ENCODE data around the gene GRIP2.

Gene GRIP2

DNA sequence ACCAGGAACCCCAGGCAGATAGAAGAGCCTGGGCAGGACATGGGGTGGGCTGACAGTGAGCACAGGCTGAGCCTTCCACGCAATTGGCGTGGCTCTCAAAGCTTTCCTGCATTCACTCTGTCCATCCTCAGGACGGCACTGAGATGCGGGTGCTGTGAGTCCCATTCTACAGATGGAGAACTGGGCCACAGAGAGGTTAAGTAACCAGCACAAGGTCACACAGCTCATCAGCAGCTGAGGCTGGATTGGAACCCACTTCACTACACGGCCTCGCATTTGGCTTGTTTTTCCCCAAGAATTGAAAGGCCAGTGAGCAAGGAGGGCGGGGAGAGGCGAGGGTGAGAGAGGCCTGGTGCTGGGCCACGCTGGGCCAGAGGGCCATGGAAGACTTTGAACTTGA lies 36.0 kb upstream of the GRIP2 start:
- DNase-seq (ENCODE audit: insufficient read length, low spot score) (no peak), FAIRE-seq (no peak)
- TF ChIP-seq POLR2AphosphoS5 (IDR thresholded peaks at IDR 0.05; ENCODE audit: low read depth, low read length) = no peak
- no peak for TF ChIP-seq PAX5 (IDR thresholded peaks at IDR 0.05; ENCODE audit: insufficient read depth, low read length, severe bottlenecking)
- no peak for TF ChIP-seq POU2F2 (IDR thresholded peaks at IDR 0.05; ENCODE audit: low read depth, low read length)
- no peak for TF ChIP-seq SPI1 (IDR thresholded peaks at IDR 0.05; ENCODE audit: low read depth, low read length)
- TF ChIP-seq TAF1 (IDR thresholded peaks at IDR 0.05; ENCODE audit: low read depth, low read length) = no peak
- no peak for TF ChIP-seq POLR2A (IDR thresholded peaks at IDR 0.05; ENCODE audit: low read depth, low read length)

DNA sequence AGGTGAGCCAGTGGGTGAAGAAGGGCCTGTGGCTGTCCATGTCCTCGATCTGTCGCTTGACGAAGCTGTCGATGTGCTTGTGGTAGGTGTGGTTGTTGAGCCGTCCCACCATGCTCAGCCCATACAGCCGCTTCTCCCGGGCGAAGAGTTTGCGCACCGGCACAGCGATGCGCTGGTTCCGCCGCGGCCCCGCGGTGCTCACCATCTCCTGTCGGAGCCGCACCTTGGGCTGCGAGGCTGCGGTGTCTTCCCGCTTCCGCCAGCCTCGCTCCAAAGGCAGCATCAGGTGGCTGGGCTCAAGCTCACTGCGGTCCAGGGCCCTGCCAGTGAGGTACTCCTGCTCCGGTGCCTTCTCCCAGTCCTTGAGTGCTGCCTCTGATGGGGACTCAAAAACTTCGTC lies 34.0 kb upstream of the GRIP2 start:
- TF ChIP-seq PAX5 (IDR thresholded peaks at IDR 0.05; ENCODE audit: insufficient read depth, low read length, severe bottlenecking) (no peak), POLR2AphosphoS5 (IDR thresholded peaks at IDR 0.05; ENCODE audit: low read depth, low read length) (no peak), TAF1 (IDR thresholded peaks at IDR 0.05; ENCODE audit: low read depth, low read length) (no peak), POU2F2 (IDR thresholded peaks at IDR 0.05; ENCODE audit: low read depth, low read length) (no peak), SPI1 (IDR thresholded peaks at IDR 0.05; ENCODE audit: low read depth, low read length) (no peak), POLR2A (IDR thresholded peaks at IDR 0.05; ENCODE audit: low read depth, low read length) (no peak)
- no peak for FAIRE-seq
- DNase-seq (ENCODE audit: insufficient read length, low spot score) = no peak

DNA sequence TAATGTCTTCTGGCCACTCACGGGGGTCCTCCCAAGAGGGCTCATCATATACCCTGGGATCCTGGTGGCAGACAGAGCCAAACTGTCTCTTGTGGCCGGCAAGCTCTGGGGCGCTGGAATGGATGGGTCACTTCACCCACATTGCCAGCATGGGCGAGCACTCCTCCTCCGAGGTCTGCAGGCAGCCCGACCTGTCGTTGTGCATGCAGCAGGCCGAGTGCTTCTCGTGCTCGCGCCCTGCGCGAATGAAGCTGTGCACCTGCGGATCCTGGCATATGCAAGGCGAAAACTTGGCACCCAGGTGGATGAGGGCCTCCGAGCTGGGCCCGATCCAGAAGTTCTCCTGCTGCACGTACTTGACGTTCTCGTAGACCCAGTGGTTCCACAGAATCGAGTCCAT lies 33.6 kb upstream of the GRIP2 start:
- DNase-seq (ENCODE audit: insufficient read length, low spot score) = no peak
- FAIRE-seq = no peak
- TF ChIP-seq POLR2A (IDR thresholded peaks at IDR 0.05; ENCODE audit: low read depth, low read length) (no peak), PAX5 (IDR thresholded peaks at IDR 0.05; ENCODE audit: insufficient read depth, low read length, severe bottlenecking) (no peak), SPI1 (IDR thresholded peaks at IDR 0.05; ENCODE audit: low read depth, low read length) (no peak), POLR2AphosphoS5 (IDR thresholded peaks at IDR 0.05; ENCODE audit: low read depth, low read length) (no peak), POU2F2 (IDR thresholded peaks at IDR 0.05; ENCODE audit: low read depth, low read length) (no peak), TAF1 (IDR thresholded peaks at IDR 0.05; ENCODE audit: low read depth, low read length) (no peak)

DNA sequence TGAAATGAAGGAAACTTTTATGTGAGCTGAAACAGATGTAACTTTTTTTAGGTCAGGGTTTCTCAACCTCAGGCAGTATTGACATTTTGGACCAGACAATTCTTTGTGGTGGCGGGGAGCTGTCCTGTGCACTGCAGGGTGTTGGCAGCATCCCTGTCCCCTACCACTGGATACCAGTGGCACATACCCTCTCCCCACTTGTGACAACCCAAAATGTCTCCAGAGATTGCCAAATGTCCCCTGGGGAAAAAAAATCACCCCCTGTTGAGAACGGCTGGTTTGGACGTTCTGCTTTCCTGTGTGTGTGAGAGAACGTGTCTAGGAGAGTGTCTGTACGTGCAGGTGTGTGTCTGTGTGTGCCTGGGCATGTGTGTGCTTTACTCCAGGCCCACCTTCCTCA lies 30.7 kb upstream of the GRIP2 start:
- no peak for DNase-seq (ENCODE audit: insufficient read length, low spot score)
- no peak for FAIRE-seq
- TF ChIP-seq PAX5 (IDR thresholded peaks at IDR 0.05; ENCODE audit: insufficient read depth, low read length, severe bottlenecking) (no peak), SPI1 (IDR thresholded peaks at IDR 0.05; ENCODE audit: low read depth, low read length) (no peak), TAF1 (IDR thresholded peaks at IDR 0.05; ENCODE audit: low read depth, low read length) (no peak), POLR2A (IDR thresholded peaks at IDR 0.05; ENCODE audit: low read depth, low read length) (no peak), POU2F2 (IDR thresholded peaks at IDR 0.05; ENCODE audit: low read depth, low read length) (no peak), POLR2AphosphoS5 (IDR thresholded peaks at IDR 0.05; ENCODE audit: low read depth, low read length) (no peak)

DNA sequence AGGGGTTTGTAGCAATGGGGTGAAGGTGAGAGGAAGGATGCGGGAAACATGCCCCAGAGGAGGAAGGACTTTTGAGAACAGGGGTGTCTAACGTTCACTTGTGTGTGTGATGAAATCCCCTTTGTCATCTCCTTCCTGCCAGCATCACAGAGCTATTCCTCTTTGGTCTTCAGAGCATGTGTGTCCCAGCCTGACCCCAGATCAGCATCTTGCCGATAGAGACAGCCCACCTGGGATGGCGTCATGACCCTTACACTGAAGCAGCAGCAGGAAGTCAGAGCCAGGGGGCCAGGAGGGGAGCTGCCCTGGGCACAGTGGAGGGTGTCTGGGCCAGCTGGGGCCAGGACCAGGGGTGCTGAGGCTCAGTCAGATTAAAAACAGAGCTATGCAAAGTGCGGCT lies 29.9 kb upstream of the GRIP2 start:
- no peak for TF ChIP-seq TAF1 (IDR thresholded peaks at IDR 0.05; ENCODE audit: low read depth, low read length)
- no peak for TF ChIP-seq POLR2A (IDR thresholded peaks at IDR 0.05; ENCODE audit: low read depth, low read length)
- no peak for TF ChIP-seq PAX5 (IDR thresholded peaks at IDR 0.05; ENCODE audit: insufficient read depth, low read length, severe bottlenecking)
- TF ChIP-seq SPI1 (IDR thresholded peaks at IDR 0.05; ENCODE audit: low read depth, low read length) = no peak
- no peak for TF ChIP-seq POU2F2 (IDR thresholded peaks at IDR 0.05; ENCODE audit: low read depth, low read length)
- TF ChIP-seq POLR2AphosphoS5 (IDR thresholded peaks at IDR 0.05; ENCODE audit: low read depth, low read length) = no peak
- no peak for DNase-seq (ENCODE audit: insufficient read length, low spot score)
- no peak for FAIRE-seq

DNA sequence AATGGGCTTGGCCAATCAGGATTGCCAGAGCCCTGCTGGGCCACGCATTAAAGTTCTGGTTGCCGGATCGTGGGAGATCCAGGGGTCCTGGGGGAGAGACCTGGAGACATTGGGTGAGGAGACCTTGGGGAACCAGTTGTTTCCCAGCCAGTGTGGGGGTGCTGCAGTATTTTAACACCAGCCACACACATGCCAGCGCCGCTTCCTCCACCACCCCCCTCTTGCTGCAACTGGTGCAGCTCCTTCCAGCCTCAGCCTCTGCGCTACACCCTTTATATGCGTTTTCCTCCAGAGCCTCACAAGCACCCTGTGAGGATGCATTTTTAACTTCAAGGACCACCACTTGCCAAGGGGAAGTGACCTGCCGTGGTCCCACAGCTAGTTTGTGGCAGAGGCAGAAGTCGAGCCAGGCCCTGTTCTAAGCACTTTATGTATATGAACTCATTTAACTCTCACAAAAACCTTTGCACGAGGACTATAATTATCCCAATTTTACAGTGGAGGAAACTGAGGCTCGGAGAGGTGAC lies 29.4 kb upstream of the GRIP2 start:
- no peak for FAIRE-seq
- no peak for TF ChIP-seq SPI1 (IDR thresholded peaks at IDR 0.05; ENCODE audit: low read depth, low read length)
- no peak for TF ChIP-seq TAF1 (IDR thresholded peaks at IDR 0.05; ENCODE audit: low read depth, low read length)
- TF ChIP-seq POLR2A (IDR thresholded peaks at IDR 0.05; ENCODE audit: low read depth, low read length) = no peak
- no peak for TF ChIP-seq POLR2AphosphoS5 (IDR thresholded peaks at IDR 0.05; ENCODE audit: low read depth, low read length)
- TF ChIP-seq POU2F2 (IDR thresholded peaks at IDR 0.05; ENCODE audit: low read depth, low read length) = no peak
- TF ChIP-seq PAX5 (IDR thresholded peaks at IDR 0.05; ENCODE audit: insufficient read depth, low read length, severe bottlenecking) = no peak
- no peak for DNase-seq (ENCODE audit: insufficient read length, low spot score)

DNA sequence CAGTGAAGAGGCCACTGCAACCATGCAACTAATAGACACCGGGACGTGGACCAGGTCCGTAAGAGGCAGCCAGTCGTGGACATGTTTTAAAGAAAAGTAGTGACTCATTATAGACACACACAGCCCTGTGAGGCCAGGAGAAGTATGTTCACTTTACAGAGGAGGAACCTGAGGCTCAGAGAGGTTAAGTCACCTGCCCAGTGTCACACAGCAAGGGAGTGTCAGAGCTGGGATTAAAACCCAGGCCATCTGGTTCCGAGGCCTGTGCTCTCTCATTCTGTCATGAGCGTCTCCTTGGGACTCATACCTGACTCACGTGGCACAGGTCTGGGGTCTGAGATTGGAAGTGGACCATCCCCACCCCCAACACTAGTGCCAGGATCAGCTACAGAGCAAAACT lies 28.1 kb upstream of the GRIP2 start:
- no peak for TF ChIP-seq PAX5 (IDR thresholded peaks at IDR 0.05; ENCODE audit: insufficient read depth, low read length, severe bottlenecking)
- no peak for TF ChIP-seq POLR2AphosphoS5 (IDR thresholded peaks at IDR 0.05; ENCODE audit: low read depth, low read length)
- TF ChIP-seq TAF1 (IDR thresholded peaks at IDR 0.05; ENCODE audit: low read depth, low read length) = no peak
- no peak for TF ChIP-seq SPI1 (IDR thresholded peaks at IDR 0.05; ENCODE audit: low read depth, low read length)
- no peak for TF ChIP-seq POLR2A (IDR thresholded peaks at IDR 0.05; ENCODE audit: low read depth, low read length)
- TF ChIP-seq POU2F2 (IDR thresholded peaks at IDR 0.05; ENCODE audit: low read depth, low read length) = no peak
- FAIRE-seq (no peak), DNase-seq (ENCODE audit: insufficient read length, low spot score) (no peak)

DNA sequence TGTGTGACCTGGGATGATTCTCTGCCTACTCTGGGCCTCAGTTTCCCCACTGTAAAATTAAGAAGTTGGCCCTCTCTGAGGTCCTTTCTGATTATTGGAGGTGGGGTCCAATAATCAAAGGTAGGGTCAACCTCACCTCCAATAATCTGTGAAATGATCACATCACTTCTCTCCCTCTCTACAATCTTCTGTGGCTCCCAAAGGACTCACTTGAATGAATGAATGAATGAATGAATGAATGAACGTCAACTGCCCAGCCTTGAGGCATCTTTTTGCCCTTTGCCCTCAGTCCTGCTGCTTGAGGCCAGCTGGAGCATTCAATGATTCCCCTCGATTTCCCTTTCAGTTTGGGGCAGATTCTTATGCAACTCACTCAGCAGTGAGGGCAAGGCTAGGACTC lies 26.7 kb upstream of the GRIP2 start:
- TF ChIP-seq PAX5 (IDR thresholded peaks at IDR 0.05; ENCODE audit: insufficient read depth, low read length, severe bottlenecking) (no peak), TAF1 (IDR thresholded peaks at IDR 0.05; ENCODE audit: low read depth, low read length) (no peak), POLR2AphosphoS5 (IDR thresholded peaks at IDR 0.05; ENCODE audit: low read depth, low read length) (no peak), POLR2A (IDR thresholded peaks at IDR 0.05; ENCODE audit: low read depth, low read length) (no peak)
- DNase-seq (ENCODE audit: insufficient read length, low spot score) (no peak), FAIRE-seq (no peak)

DNA sequence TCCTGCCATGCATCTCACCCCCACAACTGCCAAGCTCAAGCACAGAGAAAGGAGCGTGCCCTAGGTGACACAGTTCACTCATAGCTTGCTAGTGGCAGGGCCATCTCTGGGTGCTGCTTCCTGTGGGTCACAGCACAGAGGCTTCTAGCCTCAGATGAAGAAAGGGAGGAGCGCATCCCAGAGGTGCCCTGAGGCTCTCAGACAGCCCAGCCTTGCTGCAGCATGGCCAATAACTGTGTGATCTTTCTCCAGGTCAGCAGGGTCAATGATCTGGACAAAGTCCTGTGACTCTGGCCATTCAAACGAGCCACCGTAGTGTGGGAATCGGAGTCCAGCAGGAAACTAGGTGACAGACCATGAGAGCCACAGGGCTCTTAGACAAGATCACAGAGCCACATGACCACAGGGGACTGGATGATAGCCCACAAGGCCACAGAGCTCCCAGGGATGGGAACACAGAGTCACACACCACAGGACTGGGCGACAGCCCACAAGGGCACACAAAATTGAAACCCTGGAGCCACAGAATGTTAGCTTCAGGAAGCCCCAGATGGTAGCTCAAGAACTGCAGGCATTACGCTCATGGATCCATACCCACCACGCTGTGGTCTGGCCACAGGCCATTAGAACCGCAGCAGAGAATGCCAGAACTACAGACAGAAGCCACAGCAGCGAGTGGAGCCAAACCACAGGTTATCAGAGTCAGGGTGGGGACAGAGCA lies 25.9 kb upstream of the GRIP2 start:
- no peak for TF ChIP-seq TAF1 (IDR thresholded peaks at IDR 0.05; ENCODE audit: low read depth, low read length)
- TF ChIP-seq SPI1 (IDR thresholded peaks at IDR 0.05; ENCODE audit: low read depth, low read length) = no peak
- no peak for TF ChIP-seq POLR2A (IDR thresholded peaks at IDR 0.05; ENCODE audit: low read depth, low read length)
- TF ChIP-seq PAX5 (IDR thresholded peaks at IDR 0.05; ENCODE audit: insufficient read depth, low read length, severe bottlenecking) = no peak
- no peak for TF ChIP-seq POU2F2 (IDR thresholded peaks at IDR 0.05; ENCODE audit: low read depth, low read length)
- no peak for TF ChIP-seq POLR2AphosphoS5 (IDR thresholded peaks at IDR 0.05; ENCODE audit: low read depth, low read length)
- DNase-seq (ENCODE audit: insufficient read length, low spot score) (no peak), FAIRE-seq (no peak)
